Progenitor cell of endocrine pancreas (in vitro differentiated cells): ENCODE measurements around the gene TTBK2. TPM values are rescaled to one million over a fixed set of nuclear protein-coding genes. Genes with fewer than 3 reads are reported as not detected.

Source experiments
- DNase-seq: peaks from one replicate; pipeline ENCODE4 v3.0.0; 2021; ENCODE audit warnings: low spot score; ENCODE audit not compliant: unreplicated experiment
- H3K27ac Mint-ChIP-seq: 2 replicates; pipeline ENCODE4 v1.8.0; 2021; ENCODE audit warnings: mild to moderate bottlenecking, moderate library complexity, mixed read lengths
- H3K27me3 Mint-ChIP-seq: 2 replicates; pipeline ENCODE4 v1.8.0; 2021; ENCODE audit warnings: mixed read lengths
- H3K36me3 Mint-ChIP-seq: 2 replicates; pipeline ENCODE4 v1.8.0; 2022; ENCODE audit warnings: mixed read lengths; ENCODE audit not compliant: insufficient read depth
- H3K4me1 Mint-ChIP-seq: 2 replicates; pipeline ENCODE4 v1.8.0; 2021; ENCODE audit warnings: low read depth, mixed read lengths
- H3K4me3 Mint-ChIP-seq: 2 replicates; pipeline ENCODE4 v1.8.0; 2021; ENCODE audit warnings: low read depth, mild to moderate bottlenecking, moderate library complexity, mixed read lengths
- H3K9me3 Mint-ChIP-seq: 2 replicates; pipeline ENCODE4 v1.8.0; 2021; ENCODE audit warnings: low read depth, mixed read lengths
- CTCF ChIP-seq: fragments of 200-600 bp; sonication (generic); IDR thresholded peaks from one replicate; pipeline ENCODE4 v1.5.0; 2021; ENCODE audit warnings: antibody characterized with exemption, mild to moderate bottlenecking; ENCODE audit not compliant: unreplicated experiment
- total RNA-seq: library from RNA; stranded (reverse); gene quantifications from 2 replicates; pipeline ENCODE4 v1.2.1, GENCODE V29; 2021

The TTBK2 gene
- total RNA-seq, 1 donor from 2014 or later, result 19.5 TPM

DNA sequence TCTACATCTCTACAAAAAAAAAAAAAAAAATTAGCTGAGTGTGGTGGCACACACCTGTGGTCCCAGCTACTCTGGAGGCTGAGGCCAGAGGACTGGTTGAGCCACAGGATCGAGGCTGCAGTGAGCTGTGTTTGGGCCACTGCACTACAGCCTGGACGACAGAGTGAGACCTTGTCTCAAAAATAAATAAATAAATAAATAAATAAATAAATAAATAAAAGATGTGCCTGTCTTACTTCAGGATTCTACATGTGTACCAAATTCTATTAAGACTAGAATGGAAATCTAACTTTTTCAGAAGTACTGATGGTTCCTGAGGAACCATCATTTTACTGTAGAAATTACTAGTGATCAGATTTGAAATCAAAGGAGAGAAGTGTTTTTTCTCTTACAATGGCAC, 51.9 kb downstream of the TTBK2 start:
- no peak for DNase-seq
- H3K4me1 Mint-ChIP-seq, result peaks cover 1% of the 10 kb centered on the region
- H3K27me3 Mint-ChIP-seq, result no peaks in the 10 kb centered on the region
- H3K36me3 Mint-ChIP-seq, result peaks cover 14% of the 10 kb centered on the region
- no peak overlapping the region for H3K4me3 Mint-ChIP-seq
- peaks cover 4% of the 10 kb centered on the region for H3K9me3 Mint-ChIP-seq
- TF ChIP-seq CTCF, result no peak
- no peak overlapping the region for H3K27ac Mint-ChIP-seq

DNA sequence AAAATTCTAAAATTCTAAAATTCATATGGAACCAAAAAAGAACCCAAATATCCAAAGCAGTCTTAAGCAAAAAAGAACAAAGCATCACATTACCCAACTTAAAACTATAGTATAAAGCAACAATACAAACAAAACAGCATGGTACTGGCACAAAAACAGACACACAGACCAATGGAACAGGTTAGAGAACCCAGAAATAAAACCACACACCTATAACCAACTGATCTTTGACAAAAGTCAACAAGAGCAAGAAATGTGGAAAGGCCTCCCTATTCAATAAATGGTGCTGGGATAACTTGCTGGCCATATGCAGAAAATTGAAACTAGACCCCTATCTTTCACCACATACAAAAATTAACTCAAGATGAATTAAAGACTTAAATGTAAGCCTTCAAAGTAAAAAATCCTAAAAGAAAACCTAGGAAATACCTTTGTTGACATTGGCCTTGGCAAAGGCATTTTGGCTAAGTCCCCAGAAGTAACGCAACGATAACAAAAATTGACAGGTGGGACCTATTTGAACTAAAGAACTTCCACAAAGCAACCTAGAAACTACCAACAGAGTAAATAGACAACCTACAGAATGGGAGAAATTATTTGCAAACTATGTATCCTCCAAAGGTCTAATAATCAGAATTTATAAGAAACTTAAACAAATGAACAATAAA, 56.9 kb downstream of the TTBK2 start:
- no peak for TF ChIP-seq CTCF
- Mint-ChIP-seq H3K27ac (no peak overlapping the region), H3K4me1 (peaks cover 1% of the 10 kb centered on the region), H3K36me3 (peaks cover 26% of the 10 kb centered on the region), H3K4me3 (no peak overlapping the region), H3K9me3 (peaks cover 12% of the 10 kb centered on the region), H3K27me3 (no peaks in the 10 kb centered on the region)
- DNase-seq, result no peak

DNA sequence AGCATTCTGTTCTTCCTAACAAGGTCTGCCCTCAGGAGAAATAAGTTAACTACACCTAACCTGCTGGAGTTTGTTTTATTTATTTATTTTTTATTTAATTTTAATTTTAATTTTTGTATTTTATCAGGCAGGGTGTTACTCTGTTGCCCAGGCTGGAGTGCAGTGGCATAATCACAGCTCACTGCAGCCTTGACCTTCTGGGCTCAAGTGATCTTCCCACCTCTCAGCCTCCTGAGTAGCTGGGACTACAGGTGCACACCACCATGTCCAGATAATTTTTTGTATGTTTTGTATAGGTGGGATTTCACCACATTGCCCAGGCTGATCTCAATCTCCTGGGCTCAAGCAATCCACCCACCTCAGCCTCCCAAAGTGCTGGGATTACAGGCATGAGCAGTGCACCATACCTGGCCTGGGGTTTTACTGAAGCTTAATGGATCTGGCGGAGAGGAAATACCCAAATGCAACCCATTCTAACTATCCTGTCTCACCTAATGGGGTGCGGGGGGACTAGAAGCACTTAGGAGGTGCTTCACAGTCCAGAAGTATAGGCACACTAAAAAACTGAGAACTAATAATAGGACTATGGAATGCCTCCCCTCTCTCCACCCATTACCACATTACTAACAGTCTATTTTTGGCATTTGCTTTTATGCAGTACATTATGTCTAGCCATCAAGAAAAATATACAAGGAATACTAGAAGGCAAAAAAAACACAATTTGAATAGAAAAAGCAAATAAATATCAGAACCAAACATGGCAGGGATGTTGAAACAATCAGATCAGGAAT, 61.4 kb downstream of the TTBK2 start:
- H3K27ac Mint-ChIP-seq, result no peak overlapping the region
- no peak for DNase-seq
- H3K36me3 Mint-ChIP-seq, result peaks cover 27% of the 10 kb centered on the region
- no peak for TF ChIP-seq CTCF
- H3K4me3 Mint-ChIP-seq, result no peak overlapping the region
- no peaks in the 10 kb centered on the region for H3K27me3 Mint-ChIP-seq
- H3K9me3 Mint-ChIP-seq, result peaks cover 8% of the 10 kb centered on the region
- H3K4me1 Mint-ChIP-seq, result no peaks in the 10 kb centered on the region

- Mint-ChIP-seq H3K27me3 (no peaks in the 10 kb centered on the region), H3K4me3 (no peak overlapping the region), H3K27ac (no peak overlapping the region), H3K4me1 (no peaks in the 10 kb centered on the region), H3K36me3 (peaks cover 24% of the 10 kb centered on the region), H3K9me3 (peaks cover 8% of the 10 kb centered on the region)
- no peak for TF ChIP-seq CTCF
- DNase-seq, result no peak
Observed at GRCh38 chr15:42858540-42858939, 62.0 kb downstream of the TTBK2 start.

DNA sequence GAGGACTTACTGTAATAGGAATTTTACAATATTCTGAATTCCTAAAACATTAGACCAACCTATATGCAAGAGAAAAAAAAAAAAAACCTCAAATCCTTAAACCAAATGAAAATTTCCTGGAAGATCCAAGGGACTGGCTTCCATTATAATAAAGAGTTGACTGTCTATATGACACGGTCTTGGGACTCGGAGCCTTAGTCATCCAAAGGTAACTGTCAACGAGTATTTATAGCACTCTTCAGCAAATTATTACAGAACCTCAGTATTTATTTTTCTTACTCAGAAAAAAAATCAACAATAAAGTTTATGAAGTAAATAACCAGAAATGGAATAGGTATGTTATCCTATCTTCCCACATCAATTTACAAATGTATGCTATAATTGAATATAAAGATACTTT, 66.0 kb downstream of the TTBK2 start:
- no peak for DNase-seq
- TF ChIP-seq CTCF, result no peak
- Mint-ChIP-seq H3K27ac (no peak overlapping the region), H3K4me1 (no peaks in the 10 kb centered on the region), H3K9me3 (no peaks in the 10 kb centered on the region), H3K4me3 (no peak overlapping the region), H3K27me3 (no peaks in the 10 kb centered on the region), H3K36me3 (peaks cover 9% of the 10 kb centered on the region)
